ENCODE measurements around the gene UTP25. TPM values are rescaled to one million over a fixed set of nuclear protein-coding genes. Genes with fewer than 3 reads are reported as not detected.

Gene UTP25
- total and polyA plus RNA-seq, 2 donors (not counting 3 experiments of a cell fraction or from before 2014, with no cell fraction given): 6.6 to 11.7 TPM

DNA sequence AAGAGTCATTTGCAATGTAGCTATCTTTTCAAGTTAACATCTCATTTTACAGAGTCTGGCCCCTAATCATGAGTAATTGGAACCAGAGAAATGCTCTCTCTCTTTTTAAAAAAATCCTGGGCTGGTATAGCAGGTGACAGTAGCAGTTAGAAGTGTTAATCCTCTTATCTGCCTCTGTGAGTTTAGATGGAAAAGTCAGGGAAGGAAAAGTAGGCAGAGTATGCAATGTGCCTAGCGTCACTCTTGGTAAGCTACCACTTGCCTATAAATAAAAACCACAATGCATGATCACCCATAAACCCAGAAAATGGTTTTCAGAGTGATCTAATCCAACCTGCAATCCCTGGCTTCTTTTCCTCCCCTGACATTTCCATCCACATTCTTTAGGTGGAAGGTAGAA lies 43.2 kb downstream of the UTP25 start:
- no peaks in the 10 kb centered on the region for H3K9me3 ChIP-seq (replicated peaks; ENCODE audit: control insufficient read depth, insufficient read depth, low read length)
- H3K4me2 ChIP-seq (ENCODE audit: insufficient read depth, low read length): no peak overlapping the region
- peaks cover 13% of the 10 kb centered on the region for H3K4me1 ChIP-seq (ENCODE audit: control insufficient read depth, extremely low read depth, insufficient read depth, low read length)
- no TSS peak for BruUV-seq (replicated peaks)
- no peaks in the 10 kb centered on the region for H4K20me1 ChIP-seq (replicated peaks; ENCODE audit: control insufficient read depth, extremely low read depth, insufficient read depth, low read length)
- no peak overlapping the region for H3K27ac ChIP-seq (ENCODE audit: insufficient read depth, low read depth, low read length)
- dilution Hi-C loops (cut with MboI; ENCODE audit: extremely low pct_ligation_motif_present, low sequenced_read_pairs): no loop called here
- no peak overlapping the region for H2AFZ ChIP-seq (ENCODE audit: low read depth, low read length)
- ChIA-PET POLR2A (no interaction called here), CTCF (interaction anchor here (1.0 to 1.2 kb wide), 2 partner anchors 11 to 26 kb away, joined by 3 to 5 read pairs; no protein-coding TSS in a partner anchor)
- no peak for DNase-seq (ENCODE audit: low read depth, low spot score)
- no peak overlapping the region for H3K9ac ChIP-seq (replicated peaks; ENCODE audit: extremely low read depth, insufficient read depth, low read length)
- no peak overlapping the region for H3K4me3 ChIP-seq (replicated peaks in 1 of 3; ENCODE audit: insufficient read depth in 1 of 3, low read depth in 1 of 3, low read length in 3 of 3)
- no peak for FAIRE-seq
- peaks cover 2 to 9% of the 10 kb centered on the region in 2 experiments for H3K27me3 ChIP-seq (ENCODE audit: control insufficient read depth in 2 of 2, insufficient read depth in 2 of 2, low read length in 2 of 2)
- no peaks in the 10 kb centered on the region for H3K36me3 ChIP-seq (ENCODE audit: control insufficient read depth in 2 of 2, extremely low read depth in 1 of 2, insufficient read depth in 2 of 2, low read length in 2 of 2)
- intact Hi-C loops (cut with micrococcal nuclease): no loop called here
- TF ChIP-seq FOS (IDR thresholded peaks at IDR 0.05; ENCODE audit: borderline replicate concordance, insufficient read depth, low read length) (no peak), POLR2A (IDR thresholded peaks at IDR 0.05; ENCODE audit: low read depth, low read length) (no peak), POLR2AphosphoS5 (IDR thresholded peaks at IDR 0.05; ENCODE audit: insufficient read depth, low read depth, low read length) (no peak), MYC (IDR thresholded peaks at IDR 0.05; ENCODE audit: low read depth, low read length) (no peak), EZH2 (IDR thresholded peaks at IDR 0.05; ENCODE audit: borderline replicate concordance, low read depth, low read length, severe bottlenecking) (no peak), JUN (IDR thresholded peaks at IDR 0.05; ENCODE audit: borderline replicate concordance, insufficient read depth, insufficient read length, low read depth) (no peak), GATA2 (IDR thresholded peaks at IDR 0.05; ENCODE audit: insufficient read depth, insufficient read length, low read depth, low read length) (no peak)
- TF ChIP-seq, protein P1, sequence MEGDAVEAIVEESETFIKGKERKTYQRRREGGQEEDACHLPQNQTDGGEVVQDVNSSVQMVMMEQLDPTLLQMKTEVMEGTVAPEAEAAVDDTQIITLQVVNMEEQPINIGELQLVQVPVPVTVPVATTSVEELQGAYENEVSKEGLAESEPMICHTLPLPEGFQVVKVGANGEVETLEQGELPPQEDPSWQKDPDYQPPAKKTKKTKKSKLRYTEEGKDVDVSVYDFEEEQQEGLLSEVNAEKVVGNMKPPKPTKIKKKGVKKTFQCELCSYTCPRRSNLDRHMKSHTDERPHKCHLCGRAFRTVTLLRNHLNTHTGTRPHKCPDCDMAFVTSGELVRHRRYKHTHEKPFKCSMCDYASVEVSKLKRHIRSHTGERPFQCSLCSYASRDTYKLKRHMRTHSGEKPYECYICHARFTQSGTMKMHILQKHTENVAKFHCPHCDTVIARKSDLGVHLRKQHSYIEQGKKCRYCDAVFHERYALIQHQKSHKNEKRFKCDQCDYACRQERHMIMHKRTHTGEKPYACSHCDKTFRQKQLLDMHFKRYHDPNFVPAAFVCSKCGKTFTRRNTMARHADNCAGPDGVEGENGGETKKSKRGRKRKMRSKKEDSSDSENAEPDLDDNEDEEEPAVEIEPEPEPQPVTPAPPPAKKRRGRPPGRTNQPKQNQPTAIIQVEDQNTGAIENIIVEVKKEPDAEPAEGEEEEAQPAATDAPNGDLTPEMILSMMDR (IDR thresholded peaks at IDR 0.05; ENCODE audit: extremely low read depth in 1 of 2, insufficient read depth in 1 of 2, low read depth in 1 of 2, low read length in 2 of 2): no peak
- H3K9me1 ChIP-seq (replicated peaks; ENCODE audit: control insufficient read depth, extremely low read depth, insufficient read depth, low read length): no peaks in the 10 kb centered on the region
- no peaks in the 10 kb centered on the region for H3K79me2 ChIP-seq (ENCODE audit: control insufficient read depth, insufficient read depth, low read length)

Measured in endothelial cell of umbilical vein (primary cell).